Right lobe of liver (tissue), 4 donors: ENCODE measurements around the gene GALNTL6.

Experiments used
- CTCF ChIP-seq, 4 donors: fragments of 200-600 bp in 3 of 4; fragments of 450-650 bp in 1 of 4; IDR thresholded peaks; one replicate each; pipeline versions ENCODE4 v1.5.1 to v1.8.0; 2016 to 2022; ENCODE audit warnings: antibody characterized with exemption in 4 of 4, mild to moderate bottlenecking in 2 of 4
- POLR2A ChIP-seq: fragments of 450-650 bp; IDR thresholded peaks from one replicate; pipeline ENCODE4 v1.6.1; 2017; ENCODE audit warnings: antibody characterized with exemption, mild to moderate bottlenecking
- donor health status: DM: no; HTN: no; CAD: no.
- donor health status: DM: no; HTN: no; CAD: no.
- donor health status: DM: no; HTN: yes; CAD: no.

- TF ChIP-seq POLR2A = no peak
- TF ChIP-seq CTCF (IDR thresholded peaks at IDR 0.05) = no peak
Measured at GRCh38 chr4:172725581-172725980, 912.4 kb downstream of the GALNTL6 start.
